ENCODE measurements around the gene LRP6.

Gene LRP6

GRCh38 chr12:12108441-12109058, 158.3 kb downstream of the LRP6 start:
- DNase-seq, result no peak

GRCh38 chr12:12107678-12108077, 159.2 kb downstream of the LRP6 start:
- DNase-seq, result no peak

DNA sequence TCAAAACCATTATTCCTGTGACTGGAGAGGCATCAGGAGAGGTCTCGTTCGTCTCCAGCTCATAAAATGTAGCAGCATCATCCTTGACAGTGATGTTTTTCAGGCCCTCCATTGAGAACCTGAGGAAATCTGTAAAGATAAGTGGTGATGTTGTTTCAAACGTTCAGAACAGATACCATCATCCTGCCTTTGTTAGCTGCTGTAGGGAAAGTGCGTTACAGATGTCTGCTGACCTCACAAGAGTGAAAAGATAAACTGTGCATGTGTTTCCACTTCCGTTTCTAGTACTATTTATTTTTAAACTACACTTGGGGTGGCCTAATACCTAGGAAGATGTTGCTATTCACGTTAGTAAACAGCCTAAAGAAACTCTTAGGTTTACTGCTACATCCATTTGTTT, 167.7 kb downstream of the LRP6 start:
- no peak for DNase-seq

GRCh38 chr12:12098691-12099015, 168.2 kb downstream of the LRP6 start:
- DNase-seq, result no peak

DNA sequence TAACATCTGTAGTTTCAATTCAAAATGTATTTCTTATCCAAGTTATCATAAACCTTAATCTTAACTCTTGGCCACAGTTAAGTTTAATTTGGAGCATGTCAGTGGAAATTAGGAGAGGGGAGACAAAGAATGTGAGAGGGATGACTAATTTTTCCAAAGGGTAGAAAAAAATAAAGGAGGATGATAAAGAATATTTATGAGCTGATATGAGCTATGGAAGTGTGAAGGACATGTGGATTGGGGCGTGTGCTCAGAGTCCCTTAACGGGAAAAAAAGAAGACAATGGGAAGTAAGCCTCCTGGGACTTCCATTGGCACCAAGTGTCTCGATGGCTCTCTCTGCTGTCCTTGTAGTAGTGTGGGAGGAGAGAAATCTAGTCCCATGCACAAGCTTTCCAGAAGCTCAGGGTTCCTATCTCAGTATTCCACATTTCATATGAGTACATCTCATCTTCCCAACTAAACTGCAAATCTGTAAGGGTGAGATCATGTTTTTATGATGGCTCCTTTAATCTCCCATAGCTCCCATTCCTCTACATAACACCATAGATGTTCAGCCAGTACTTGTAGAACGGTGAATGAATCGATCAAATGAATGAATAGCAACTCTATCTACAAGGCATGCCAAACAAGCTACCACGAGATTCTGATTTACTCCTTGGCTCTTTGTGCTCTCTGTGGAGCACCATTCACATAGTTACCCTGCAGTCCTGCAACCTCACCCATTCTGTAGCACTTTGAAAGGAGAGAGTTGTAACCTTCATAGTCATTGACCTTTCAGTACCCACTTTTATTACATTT, 168.8 kb downstream of the LRP6 start:
- no peak for DNase-seq

- DNase-seq, result no peak
Observed at GRCh38 chr12:12095021-12095420, 171.8 kb downstream of the LRP6 start.

GRCh38 chr12:12094481-12094880, 172.4 kb downstream of the LRP6 start:
- no peak for DNase-seq

DNA sequence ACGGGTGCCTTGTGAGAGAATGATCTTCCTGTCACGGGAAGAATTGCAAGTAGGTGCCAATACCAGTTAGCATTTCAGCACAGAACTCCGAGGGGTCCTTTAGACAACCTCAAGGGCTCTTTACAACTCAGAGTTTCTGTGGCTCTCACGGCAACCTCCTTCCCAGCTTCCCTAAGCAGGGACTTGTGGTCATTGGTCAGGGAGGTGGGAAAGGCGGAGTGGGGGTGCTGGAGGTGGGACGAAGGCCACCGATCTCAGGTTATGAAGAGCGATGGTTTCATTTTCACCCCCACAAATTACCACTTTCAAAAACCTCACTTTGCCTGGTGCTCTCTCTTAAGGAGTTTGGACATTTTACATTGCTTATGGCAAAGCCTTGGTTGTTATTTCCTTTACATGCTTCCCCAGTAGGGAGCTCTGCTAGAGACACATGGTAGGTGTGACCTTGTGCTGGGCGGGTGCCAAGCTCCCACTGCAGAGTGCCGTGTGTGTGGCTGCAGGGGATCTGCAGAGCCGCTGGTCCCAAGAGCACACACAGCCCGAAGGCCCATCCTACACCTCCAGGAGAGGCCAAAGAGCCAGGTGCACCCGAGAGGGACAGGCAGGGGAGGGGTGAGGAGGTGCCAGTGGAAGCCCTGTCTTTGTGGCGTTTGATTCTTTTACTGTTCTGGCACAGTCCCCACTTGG, 174.7 kb downstream of the LRP6 start:
- DNase-seq, result no peak

DNA sequence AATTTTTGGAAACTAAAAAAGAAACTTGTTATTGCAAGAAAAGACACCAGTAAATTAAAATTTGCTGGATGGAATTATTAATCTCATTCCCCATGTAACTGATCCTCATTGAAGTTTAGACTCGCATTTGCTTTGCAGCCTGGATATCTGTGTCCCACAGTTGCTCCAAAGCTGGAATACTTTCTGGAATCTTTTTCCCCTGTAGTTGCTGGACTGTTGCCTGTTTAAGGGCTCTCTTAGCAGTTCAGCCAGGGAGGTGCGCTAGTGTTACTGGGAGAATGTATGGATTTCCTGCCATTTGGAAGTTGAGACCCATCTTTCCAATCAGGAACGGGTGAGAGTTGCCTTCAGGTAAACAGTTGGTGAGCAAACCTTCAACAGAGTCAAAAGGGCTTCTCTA, 175.8 kb downstream of the LRP6 start:
- no peak for DNase-seq

DNA sequence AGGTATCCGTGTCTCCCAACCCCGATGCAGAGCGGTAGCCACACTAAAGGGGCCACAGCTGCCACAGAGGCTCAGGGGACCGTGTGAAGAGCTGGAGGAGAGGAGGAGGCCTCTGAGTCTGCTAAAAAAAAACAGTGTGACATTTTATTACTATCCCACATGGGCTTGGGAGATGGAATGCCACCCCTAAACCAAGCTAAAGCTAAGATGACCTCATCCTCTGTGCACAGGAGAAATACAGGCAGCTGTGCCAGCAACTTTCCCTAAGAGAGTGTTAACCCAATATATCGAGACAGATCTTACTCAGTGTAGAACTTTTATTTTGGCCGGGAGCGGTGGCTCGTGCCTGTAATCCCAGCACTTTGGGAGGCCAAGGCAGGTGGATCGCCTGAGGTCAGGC, 178.1 kb downstream of the LRP6 start:
- DNase-seq, result no peak

- no peak for DNase-seq
Observed at GRCh38 chr12:12088147-12088546, 178.7 kb downstream of the LRP6 start.

GRCh38 chr12:12087693-12088034, 179.2 kb downstream of the LRP6 start:
- no peak for DNase-seq

DNA sequence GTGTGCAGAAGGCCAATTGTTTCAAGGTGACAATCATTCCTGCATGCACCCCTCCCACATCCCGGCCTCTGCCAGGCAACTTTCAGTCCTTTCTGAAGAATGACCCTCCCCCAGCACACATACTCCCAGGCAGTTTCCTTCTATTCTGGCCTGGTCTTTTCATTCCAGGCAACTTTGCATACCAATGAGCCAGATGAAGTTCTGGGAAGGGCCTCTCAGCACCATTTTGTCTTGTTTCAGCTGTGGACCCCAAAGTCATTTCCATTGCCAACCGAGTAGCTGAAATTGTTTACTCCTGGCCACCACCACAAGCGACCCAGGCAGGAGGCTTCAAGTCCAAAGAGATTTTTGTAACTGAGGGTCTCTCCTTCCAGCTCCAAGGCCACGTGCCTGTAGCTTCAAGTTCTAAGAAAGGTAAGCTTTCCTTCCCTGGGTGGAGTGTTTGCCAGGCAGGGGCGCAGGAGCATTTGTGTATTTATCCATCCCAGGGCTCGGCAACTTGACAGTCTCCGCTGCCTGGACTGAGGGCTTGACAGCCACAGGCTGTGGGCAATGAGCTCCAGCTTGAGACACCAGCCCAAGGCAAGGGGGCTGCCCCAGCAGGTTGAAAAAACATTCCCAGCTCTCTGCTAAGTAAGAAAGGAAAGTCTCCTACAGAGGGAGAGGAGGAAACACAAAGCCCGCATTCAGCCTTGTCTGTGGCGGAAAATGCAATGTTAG, 179.7 kb downstream of the LRP6 start:
- DNase-seq, result no peak

GRCh38 chr12:12086362-12086761, 180.5 kb downstream of the LRP6 start:
- no peak for DNase-seq

DNA sequence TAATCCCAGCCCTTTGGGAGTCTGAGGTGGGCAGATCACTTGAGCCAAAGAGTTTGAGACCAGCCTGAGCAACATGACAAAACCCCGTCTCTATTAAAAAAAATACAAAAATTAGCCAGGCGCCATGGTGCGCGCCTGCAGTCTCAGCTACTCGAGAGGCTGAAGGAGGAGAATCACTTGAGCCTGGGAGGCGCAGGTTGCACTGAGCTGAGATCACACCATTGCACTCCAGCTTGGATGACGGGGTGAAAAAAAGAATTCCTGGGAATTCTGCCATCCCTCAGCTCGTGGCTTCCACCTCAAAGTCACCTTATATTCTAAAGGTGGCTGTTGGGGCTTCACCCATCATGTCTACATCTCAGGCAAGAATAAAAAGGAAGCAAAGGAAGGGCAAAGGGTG, 183.2 kb downstream of the LRP6 start:
- no peak for DNase-seq

GRCh38 chr12:12081836-12082497, 184.9 kb downstream of the LRP6 start:
- DNase-seq, result no peak

DNA sequence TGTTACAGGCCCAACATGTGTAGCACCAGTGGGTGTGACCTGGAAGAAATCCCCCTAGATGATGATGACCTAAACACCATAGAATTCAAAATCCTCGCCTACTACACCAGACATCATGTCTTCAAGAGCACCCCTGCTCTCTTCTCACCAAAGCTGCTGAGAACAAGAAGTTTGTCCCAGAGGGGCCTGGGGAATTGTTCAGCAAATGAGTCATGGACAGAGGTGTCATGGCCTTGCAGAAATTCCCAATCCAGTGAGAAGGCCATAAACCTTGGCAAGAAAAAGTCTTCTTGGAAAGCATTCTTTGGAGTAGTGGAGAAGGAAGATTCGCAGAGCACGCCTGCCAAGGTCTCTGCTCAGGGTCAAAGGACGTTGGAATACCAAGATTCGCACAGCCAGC, 187.6 kb downstream of the LRP6 start:
- no peak for DNase-seq

DNA sequence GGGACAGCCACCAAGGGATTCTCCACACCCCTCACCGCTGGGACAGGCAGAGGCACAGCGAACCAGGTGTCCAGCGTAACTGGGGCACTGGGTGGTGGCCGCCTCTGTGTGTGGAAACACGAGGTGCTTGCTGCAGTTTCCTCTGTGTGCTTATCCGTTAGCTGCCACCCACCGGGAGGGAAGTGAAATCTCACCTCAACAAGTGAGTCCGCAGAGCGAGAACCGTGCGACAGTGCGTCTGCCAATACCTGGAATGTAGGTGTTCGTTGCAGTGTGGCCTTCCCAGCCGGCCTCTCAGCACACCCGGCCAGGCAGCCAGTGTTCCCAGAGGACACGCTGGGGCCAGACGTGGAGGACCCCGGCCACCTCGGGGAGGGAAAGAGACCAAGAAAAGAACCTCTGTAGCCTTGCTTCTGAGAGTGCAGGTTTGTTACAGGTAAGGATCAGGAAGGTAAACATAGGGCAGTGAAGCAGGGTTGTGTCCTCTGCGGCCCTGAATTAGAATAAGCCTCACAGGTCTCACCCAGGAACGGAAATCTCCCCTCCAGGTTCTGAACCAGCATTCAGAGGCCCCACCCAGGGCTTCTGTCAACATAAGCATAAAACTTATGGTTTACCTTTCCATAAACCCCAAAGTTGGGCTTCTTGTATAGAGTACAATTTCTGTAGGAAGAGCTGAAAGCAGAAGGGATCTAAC, 194.6 kb downstream of the LRP6 start:
- peak; percentile 17 for DNase-seq

DNA sequence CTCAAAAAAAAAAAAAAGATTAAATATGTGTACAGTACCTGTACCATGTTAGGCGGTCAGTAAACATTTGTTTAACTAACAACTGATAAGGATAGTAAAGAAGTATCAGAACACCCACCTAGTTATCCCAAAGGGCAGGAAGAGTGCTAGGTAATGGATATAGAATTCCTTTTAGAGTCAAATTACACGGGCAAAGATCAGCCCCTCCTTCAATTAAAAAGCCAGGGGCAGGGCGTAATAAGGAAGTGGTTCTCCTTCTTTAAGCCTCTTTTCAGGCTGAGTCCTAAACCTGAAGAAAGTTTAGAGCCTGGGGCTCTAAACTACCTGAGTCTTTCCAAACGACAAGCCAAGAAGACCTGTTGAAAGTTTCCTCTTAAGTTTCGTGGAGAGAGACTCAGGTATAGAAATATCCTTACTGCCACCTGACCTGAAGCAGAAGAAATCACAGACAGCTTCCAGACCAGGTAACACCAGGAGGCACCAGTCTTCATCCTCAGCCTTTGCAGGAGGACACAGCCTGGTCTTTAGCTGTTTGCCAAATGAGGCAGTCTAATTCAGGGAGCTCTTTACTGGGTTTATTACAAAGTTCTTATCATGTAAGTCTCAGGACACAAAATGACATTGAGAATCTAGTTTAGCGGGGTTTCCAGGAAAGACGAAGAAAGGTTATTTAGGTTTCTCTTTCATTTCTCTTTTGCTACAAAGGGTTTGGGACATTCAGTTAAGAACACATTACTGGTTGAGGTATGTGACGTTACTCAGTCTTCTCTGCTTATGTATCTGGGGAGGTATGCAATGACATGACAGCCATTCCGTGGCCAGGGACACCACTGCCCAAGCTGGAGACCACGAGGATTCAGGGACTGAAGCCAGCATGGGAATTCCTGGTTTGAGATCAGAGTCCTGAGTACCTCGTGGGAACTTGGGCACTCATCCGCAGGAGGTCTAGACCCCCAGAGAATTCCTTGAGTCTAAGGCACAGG, 195.9 kb downstream of the LRP6 start, which contains the start of gene BCL2L14:
TSS of gene BCL2L14 (plus strand) at position 266 of the 983 bp plus-strand sequence. CDS start 8,367 bp downstream, outside the sequence.
- DNase-seq, result no peak

GRCh38 chr12:12069821-12070548, 196.9 kb downstream of the LRP6 start:
- DNase-seq, result no peak

All from activated T-cell treated with anti-CD3 and anti-CD28 coated beads for 4 hours (primary cell).